ENCODE measurements around the gene PLPP3. TPM values are rescaled to one million over a fixed set of nuclear protein-coding genes. Genes with fewer than 3 reads are reported as not detected.

Gene PLPP3
- polyA plus RNA-seq, 4 donors: 109 to 128 (median 119) TPM

- DNase-seq (ENCODE audit: low read depth in 4 of 4, low spot score in 2 of 4): no peak
Measured at GRCh38 chr1:56472860-56473259, 106.5 kb downstream of the PLPP3 start.

- no peak for DNase-seq (ENCODE audit: low read depth in 4 of 4, low spot score in 2 of 4)
Measured at GRCh38 chr1:56469640-56470371, 109.6 kb downstream of the PLPP3 start.

GRCh38 chr1:56468518-56468917 is 110.8 kb downstream of the PLPP3 start:
- no peak for DNase-seq (ENCODE audit: low read depth in 4 of 4, low spot score in 2 of 4)

GRCh38 chr1:56466538-56466937 is 112.8 kb downstream of the PLPP3 start:
- no peak for DNase-seq (ENCODE audit: low read depth in 4 of 4, low spot score in 2 of 4)

- no peak for DNase-seq (ENCODE audit: low read depth in 4 of 4, low spot score in 2 of 4)
Measured at GRCh38 chr1:56464294-56464693, 115.1 kb downstream of the PLPP3 start.

GRCh38 chr1:56463376-56463775 is 116.0 kb downstream of the PLPP3 start:
- DNase-seq (ENCODE audit: low read depth in 4 of 4, low spot score in 2 of 4): no peak

GRCh38 chr1:56462209-56462608 is 117.2 kb downstream of the PLPP3 start:
- DNase-seq (ENCODE audit: low read depth in 4 of 4, low spot score in 2 of 4): no peak

- DNase-seq (ENCODE audit: low read depth in 4 of 4, low spot score in 2 of 4): no peak
Measured at GRCh38 chr1:56461158-56462127, 117.9 kb downstream of the PLPP3 start.

- DNase-seq (ENCODE audit: low read depth in 4 of 4, low spot score in 2 of 4): no peak
Measured at GRCh38 chr1:56459260-56459659, 120.1 kb downstream of the PLPP3 start.

- no peak for DNase-seq (ENCODE audit: low read depth in 4 of 4, low spot score in 2 of 4)
Measured at GRCh38 chr1:56457756-56458375, 121.5 kb downstream of the PLPP3 start.

GRCh38 chr1:56456435-56457101 is 122.8 kb downstream of the PLPP3 start:
- DNase-seq (ENCODE audit: low read depth in 4 of 4, low spot score in 2 of 4): no peak

GRCh38 chr1:56453417-56454078 is 125.8 kb downstream of the PLPP3 start:
- DNase-seq (ENCODE audit: low read depth in 4 of 4, low spot score in 2 of 4): no peak

GRCh38 chr1:56453016-56453415 is 126.3 kb downstream of the PLPP3 start:
- no peak for DNase-seq (ENCODE audit: low read depth in 4 of 4, low spot score in 2 of 4)

- no peak for DNase-seq (ENCODE audit: low read depth in 4 of 4, low spot score in 2 of 4)
Measured at GRCh38 chr1:56452027-56453011, 127.0 kb downstream of the PLPP3 start.

GRCh38 chr1:56451491-56451890 is 127.9 kb downstream of the PLPP3 start:
- no peak for DNase-seq (ENCODE audit: low read depth in 4 of 4, low spot score in 2 of 4)

GRCh38 chr1:56450004-56450666 is 129.2 kb downstream of the PLPP3 start:
- DNase-seq (ENCODE audit: low read depth in 4 of 4, low spot score in 2 of 4): no peak

- no peak for DNase-seq (ENCODE audit: low read depth in 4 of 4, low spot score in 2 of 4)
Measured at GRCh38 chr1:56448529-56449300, 130.6 kb downstream of the PLPP3 start.

- no peak for DNase-seq (ENCODE audit: low read depth in 4 of 4, low spot score in 2 of 4)
Measured at GRCh38 chr1:56447823-56448222, 131.5 kb downstream of the PLPP3 start.

Data from left renal cortex interstitium (tissue), 4 donors.